Kidney (tissue), 14 donors: ENCODE data around the gene NECAB2. TPM values are rescaled to one million over a fixed set of nuclear protein-coding genes. Genes with fewer than 3 reads are reported as not detected.

Experiments
- DNase-seq, 5 donors: peaks; one replicate each; pipeline ENCODE4 v3.0.0-alpha.2; 2013 to 2020
- FAIRE-seq: peaks from 2 replicates; lab custom pipeline; 2012; peaks lifted over from hg19 to GRCh38; lab: Jason Lieb, UNC
- H3K27ac ChIP-seq, 2 donors: one replicate each; pipeline ENCODE4 v1.7.0; 2013; ENCODE audit warnings: low read depth in 2 of 2, low read length in 2 of 2, inconsistent platforms in 1 of 2
- H3K27me3 ChIP-seq: one replicate; pipeline ENCODE4 v1.7.1; 2013; ENCODE audit warnings: low read length, inconsistent platforms; ENCODE audit not compliant: control insufficient read depth, insufficient read depth
- H3K36me3 ChIP-seq, 3 donors: one replicate each; pipeline versions ENCODE4 v1.7.0 to v1.7.1; 2013; ENCODE audit warnings: low read length in 3 of 3, control low read depth in 1 of 3, inconsistent platforms in 1 of 3; ENCODE audit not compliant: insufficient read depth in 3 of 3, control insufficient read depth in 2 of 3
- H3K4me1 ChIP-seq, 3 donors: one replicate each; pipeline versions ENCODE4 v1.7.0 to v1.7.1; 2013; ENCODE audit warnings: low read length in 3 of 3, inconsistent platforms in 1 of 3, low read depth in 1 of 3; ENCODE audit not compliant: control insufficient read depth in 2 of 3, insufficient read depth in 2 of 3
- H3K4me3 ChIP-seq, 3 donors: one replicate each; pipeline versions ENCODE4 v1.7.0 to v1.8.1; 2013; ENCODE audit warnings: low read length in 3 of 3, control low read depth in 1 of 3, inconsistent platforms in 1 of 3
- H3K9ac ChIP-seq, 3 donors: one replicate each; pipeline versions ENCODE4 v1.7.0 to v1.7.1; 2013; ENCODE audit warnings: low read length in 3 of 3, control low read depth in 1 of 3, inconsistent platforms in 1 of 3
- H3K9me3 ChIP-seq, 3 donors: one replicate each; pipeline versions ENCODE4 v1.7.0 to v1.7.1; 2013; ENCODE audit warnings: low read length in 3 of 3, control low read depth in 1 of 3, inconsistent platforms in 1 of 3; ENCODE audit not compliant: control insufficient read depth in 2 of 3, insufficient read depth in 1 of 3
- intact Hi-C: fragments of 100-400 bp; cut with DNase I; formaldehyde crosslinking; loops from one replicate; pipeline ENCODE4 v1.11.1; 2022
- polyA plus RNA-seq: library from polyadenylated mRNA; stranded (reverse); fragments of 350-450 nt; fragmentation: Illumina TruSeq; extraction: RNeasy Lipid Tissue Mini Kit (QIAGEN cat#74804); gene quantifications from one replicate; pipeline ENCODE4 v1.2.3, GENCODE V29; 2014; ENCODE audit warnings: low read depth, low replicate concordance; ENCODE audit not compliant: insufficient read depth
- total RNA-seq: library from RNA; stranded (reverse); fragmentation: NEBNext Ultra II Directional; extraction: Animal tissue kit (Norgen Biotek cat#: 25700); gene quantifications from one replicate; pipeline ENCODE4 v1.2.1, GENCODE V29; 2021
- TF ChIP-seq, protein P1 (sequence below): IDR thresholded peaks from 3 replicates; pipeline ENCODE4 v1.5.1; 2012; ENCODE audit warnings: mild to moderate bottlenecking, moderate library complexity, borderline replicate concordance; ENCODE audit not compliant: insufficient read depth; ENCODE audit errors: extremely low read depth
- donor health status: control.
- donor health status: control.
- donor health status: control.
- donor health status: control.
- donor health status: control.
- donor health status: DM: yes; HTN: yes; CAD: no.
- donor health status: Normal renal cell carcinoma (clear cell type).

The NECAB2 gene
- total and polyA plus RNA-seq, 2 donors from 2014 or later: 0.82 to 47.0 TPM

DNA sequence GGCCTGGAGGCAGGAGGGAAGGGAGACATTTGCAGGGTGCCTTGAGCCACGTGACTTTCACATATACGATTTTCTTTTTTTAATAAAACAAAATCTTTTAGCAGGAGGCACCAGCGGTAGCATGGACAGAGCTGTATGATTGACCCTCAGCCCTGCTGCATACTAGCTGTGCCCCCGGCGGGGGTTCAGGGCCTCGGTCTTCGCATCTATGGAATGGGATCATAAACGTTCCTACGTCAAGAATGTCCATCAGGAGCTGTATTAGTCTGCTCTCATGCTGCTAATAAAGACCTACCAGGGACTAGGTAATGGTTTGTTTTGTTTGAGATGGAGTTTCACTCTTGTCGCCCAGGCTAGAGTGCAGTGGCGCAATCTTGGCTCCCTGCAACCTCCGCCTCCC is 47.4 kb downstream of the NECAB2 start:
- Histone ChIP-seq H3K36me3 (no peaks in the 10 kb centered on the region), H3K4me1 (no peaks in the 10 kb centered on the region), H3K27me3 (no peaks in the 10 kb centered on the region), H3K9ac (no peak overlapping the region), H3K9me3 (no peaks in the 10 kb centered on the region), H3K27ac (no peak overlapping the region), H3K4me3 (no peak overlapping the region)
- DNase-seq: no peak
- intact Hi-C loops: no loop called here
- FAIRE-seq: no peak
- TF ChIP-seq, protein P1, sequence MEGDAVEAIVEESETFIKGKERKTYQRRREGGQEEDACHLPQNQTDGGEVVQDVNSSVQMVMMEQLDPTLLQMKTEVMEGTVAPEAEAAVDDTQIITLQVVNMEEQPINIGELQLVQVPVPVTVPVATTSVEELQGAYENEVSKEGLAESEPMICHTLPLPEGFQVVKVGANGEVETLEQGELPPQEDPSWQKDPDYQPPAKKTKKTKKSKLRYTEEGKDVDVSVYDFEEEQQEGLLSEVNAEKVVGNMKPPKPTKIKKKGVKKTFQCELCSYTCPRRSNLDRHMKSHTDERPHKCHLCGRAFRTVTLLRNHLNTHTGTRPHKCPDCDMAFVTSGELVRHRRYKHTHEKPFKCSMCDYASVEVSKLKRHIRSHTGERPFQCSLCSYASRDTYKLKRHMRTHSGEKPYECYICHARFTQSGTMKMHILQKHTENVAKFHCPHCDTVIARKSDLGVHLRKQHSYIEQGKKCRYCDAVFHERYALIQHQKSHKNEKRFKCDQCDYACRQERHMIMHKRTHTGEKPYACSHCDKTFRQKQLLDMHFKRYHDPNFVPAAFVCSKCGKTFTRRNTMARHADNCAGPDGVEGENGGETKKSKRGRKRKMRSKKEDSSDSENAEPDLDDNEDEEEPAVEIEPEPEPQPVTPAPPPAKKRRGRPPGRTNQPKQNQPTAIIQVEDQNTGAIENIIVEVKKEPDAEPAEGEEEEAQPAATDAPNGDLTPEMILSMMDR: no peak

DNA sequence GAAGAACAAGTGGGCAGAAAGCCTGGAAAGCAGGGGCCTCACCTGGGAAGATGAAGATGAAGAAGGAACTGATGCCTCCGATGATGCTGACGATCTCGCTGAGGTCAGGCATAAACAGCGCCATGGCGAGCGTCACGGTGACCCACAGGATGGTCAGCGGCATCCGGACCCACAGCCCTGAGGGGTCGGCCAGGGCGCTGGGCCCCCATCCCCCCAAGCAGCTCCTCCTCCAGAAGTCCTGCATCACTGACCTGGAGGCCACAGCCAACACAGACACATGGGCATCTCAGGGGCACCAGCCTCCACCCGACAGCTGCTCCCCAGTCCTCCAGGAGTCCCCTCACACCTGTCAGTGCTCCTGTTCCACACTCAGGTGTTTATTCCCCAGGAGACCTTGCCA is 48.4 kb downstream of the NECAB2 start:
- no peaks in the 10 kb centered on the region for H3K27me3 ChIP-seq
- DNase-seq: no peak
- H3K4me1 ChIP-seq: no peaks in the 10 kb centered on the region
- intact Hi-C loops: no loop called here
- H3K4me3 ChIP-seq: no peak overlapping the region
- no peaks in the 10 kb centered on the region for H3K36me3 ChIP-seq
- H3K9ac ChIP-seq: no peak overlapping the region
- H3K9me3 ChIP-seq: peaks cover 0 to under 1% (median 0%) of the 10 kb centered on the region in 3 donors
- H3K27ac ChIP-seq: no peak overlapping the region
- no peak for FAIRE-seq
- TF ChIP-seq, protein P1: no peak

DNA sequence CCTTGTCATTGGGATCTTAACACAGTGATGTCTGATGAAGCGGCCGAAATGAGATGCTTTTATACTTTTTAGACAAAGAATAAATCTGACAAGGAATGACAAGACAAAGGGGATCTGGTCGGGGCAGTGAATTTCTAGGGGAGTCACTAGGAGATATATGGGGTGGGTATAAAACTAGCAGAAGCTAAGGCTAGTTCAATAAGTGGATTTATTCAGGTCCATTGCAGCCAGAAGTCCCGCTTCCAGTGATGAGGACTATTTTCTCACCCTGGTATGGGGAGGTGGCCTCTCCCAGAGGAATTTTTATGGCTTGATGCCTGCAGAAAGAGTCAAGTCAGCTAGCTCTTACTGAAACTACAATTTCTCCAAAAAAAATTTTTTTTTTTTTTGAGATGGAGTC is 50.7 kb downstream of the NECAB2 start:
- H3K9me3 ChIP-seq: peaks cover 0 to 5% (median 0%) of the 10 kb centered on the region in 3 donors
- intact Hi-C loops: no loop called here
- H3K4me1 ChIP-seq: no peaks in the 10 kb centered on the region
- no peaks in the 10 kb centered on the region for H3K27me3 ChIP-seq
- no peaks in the 10 kb centered on the region for H3K36me3 ChIP-seq
- H3K27ac ChIP-seq: no peak overlapping the region
- no peak overlapping the region for H3K9ac ChIP-seq
- TF ChIP-seq, protein P1: no peak
- no peak for DNase-seq
- H3K4me3 ChIP-seq: no peak overlapping the region
- no peak for FAIRE-seq

DNA sequence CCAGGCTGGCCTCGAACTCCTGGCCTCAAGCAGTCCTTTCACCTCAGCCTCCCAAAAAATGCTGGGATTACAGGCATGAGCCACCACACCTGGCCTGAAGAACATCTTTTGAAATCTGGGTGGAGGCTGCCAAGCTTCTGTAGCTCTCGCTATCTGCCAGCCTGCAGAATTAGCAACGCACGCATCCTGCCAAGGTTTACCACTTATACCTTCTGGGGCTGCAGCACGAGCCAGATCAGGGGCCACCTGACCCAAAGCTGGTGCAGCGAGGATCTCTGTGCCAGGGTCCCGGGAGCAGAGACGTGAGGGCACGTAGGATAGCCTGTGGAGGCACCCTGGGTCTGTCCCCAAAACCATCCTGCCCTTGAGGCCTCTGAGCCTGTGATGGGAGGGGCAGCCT is 52.3 kb downstream of the NECAB2 start:
- no peak overlapping the region for H3K4me3 ChIP-seq
- no peaks in the 10 kb centered on the region for H3K27me3 ChIP-seq
- intact Hi-C loops: no loop called here
- H3K9me3 ChIP-seq: peaks cover 0 to 5% (median 0%) of the 10 kb centered on the region in 3 donors
- no peak overlapping the region for H3K27ac ChIP-seq
- TF ChIP-seq, protein P1: no peak
- no peaks in the 10 kb centered on the region for H3K4me1 ChIP-seq
- FAIRE-seq (no peak), DNase-seq (no peak)
- H3K36me3 ChIP-seq: no peaks in the 10 kb centered on the region
- H3K9ac ChIP-seq: no peak overlapping the region
